Measurements from ENCODE around the gene LRIG1.

The LRIG1 gene

DNA sequence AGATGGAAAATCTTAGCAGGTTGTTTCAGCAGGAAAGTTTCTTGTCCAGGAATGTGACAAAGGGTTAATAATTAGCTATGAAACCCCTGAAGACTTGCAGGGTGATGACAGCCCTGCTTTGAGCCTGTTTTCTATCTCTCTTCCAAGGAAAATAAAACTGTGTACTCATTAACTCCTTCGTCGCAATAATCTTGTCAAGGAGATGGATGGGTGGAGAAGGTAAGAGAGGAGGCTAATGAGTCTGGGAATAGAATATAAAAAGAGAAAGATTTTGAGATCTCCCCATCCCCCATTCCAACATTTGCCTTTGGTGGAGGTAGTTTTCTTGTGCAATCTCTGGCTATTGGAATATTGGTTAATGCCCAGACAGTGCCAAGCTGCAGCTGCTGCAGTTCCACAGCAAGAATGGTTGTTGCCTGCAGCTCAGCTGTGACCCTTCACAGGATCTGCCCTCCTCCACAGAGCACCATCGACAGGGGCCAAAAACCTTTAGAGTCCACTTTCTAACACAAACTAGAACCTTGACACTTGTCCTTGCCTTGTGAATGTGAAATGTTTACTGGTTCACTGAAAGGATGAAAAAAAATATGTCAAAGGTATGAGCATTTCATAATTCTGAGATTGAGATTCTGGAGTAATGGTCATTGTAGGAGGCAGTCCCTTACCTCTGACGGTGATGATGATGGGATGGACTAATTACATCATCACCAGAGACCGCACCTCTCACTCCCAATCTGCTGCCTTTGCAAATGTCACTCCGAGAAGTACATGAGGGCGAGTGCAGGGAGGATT, 4.2 kb upstream of the LRIG1 start:
- DNase-seq (ENCODE audit: low read depth, low spot score), result no peak

DNA sequence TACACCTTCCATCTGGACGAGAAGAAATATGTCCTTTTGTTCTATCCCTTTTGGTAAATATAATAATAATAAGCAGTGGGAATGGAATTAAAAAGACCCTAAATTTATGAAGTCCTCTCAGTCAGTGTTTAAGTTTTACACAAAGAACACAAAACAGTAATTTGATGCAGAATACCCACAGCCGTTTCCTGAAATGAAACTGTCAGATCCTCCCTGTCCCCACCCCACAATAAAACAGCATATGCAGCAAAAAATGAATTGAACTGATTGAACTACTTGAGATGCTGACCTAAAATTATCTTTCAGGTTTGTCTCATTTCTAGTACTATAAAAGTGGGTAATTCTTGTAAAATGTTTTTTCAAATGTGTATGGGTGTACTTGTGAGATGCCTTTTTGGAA, 2.2 kb upstream of the LRIG1 start:
- no peak for DNase-seq (ENCODE audit: low read depth, low spot score)

DNA sequence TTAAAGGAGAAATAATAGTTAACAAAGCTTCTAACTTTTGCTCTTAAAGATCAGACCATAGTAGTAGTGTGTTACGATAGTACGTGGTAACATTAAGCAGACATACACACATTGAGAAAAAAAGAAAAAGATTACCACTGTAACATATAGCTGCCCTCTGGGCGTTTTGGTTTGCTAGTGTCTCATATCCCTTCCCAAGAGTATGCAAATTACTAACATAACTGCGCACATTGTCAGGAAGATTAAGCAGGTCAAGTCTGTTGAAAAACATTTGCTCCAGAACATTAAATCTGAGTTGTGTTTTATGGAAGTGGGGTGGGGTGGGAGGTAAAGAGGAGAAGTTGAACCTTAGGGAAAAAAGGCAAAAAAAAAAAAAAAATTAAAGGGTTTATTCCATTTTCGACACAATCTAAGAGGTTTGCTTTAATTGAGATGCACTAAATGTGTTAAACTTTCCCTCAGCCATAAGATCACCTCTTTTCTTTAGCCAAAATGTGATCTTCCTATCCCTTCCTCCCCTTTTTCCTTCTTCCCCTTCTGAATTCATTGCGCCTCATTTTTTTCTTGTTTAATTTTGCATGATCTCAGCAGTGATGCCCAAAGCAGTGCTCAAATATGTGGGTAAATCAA, 1.5 kb upstream of the LRIG1 start:
- DNase-seq (ENCODE audit: low read depth, low spot score), result no peak

- DNase-seq (ENCODE audit: low read depth, low spot score), result no peak
Measured at GRCh38 chr3:66501483-66502244, 842 bp upstream of the LRIG1 start.

DNA sequence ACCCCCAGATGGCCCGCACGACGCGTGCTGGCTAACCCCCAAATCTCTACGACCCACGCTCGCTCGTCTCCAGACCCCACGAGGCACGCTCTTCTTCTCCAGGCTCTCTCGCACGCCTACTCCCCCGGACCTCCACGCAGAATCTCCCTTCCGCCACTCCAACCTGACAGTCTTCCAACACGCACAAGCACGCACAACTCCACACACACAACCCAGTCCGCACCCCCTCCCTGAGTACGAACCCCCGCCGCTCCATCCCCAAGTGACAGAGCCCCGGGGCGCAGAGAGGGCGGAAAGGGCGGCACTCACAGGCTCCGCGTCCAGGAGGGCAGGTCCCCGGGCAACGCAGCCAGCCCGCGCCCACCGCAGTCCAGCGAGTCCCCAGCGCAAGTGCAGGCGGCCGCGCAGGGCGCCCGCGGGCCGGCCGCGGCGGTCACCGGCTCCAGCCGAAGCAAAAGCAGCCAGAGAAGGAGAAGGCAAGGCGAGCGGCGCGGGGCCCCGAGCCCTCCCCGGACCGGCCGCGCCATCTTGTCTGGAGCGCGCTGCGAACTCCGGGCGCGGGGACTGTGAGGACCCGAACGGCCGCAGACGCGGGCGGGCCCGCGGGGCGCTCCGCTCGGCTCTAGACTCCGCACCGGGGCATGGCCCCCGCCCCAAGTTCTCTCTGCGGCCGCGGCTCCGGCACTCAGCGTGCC, 794 bp downstream of the LRIG1 start:
- DNase-seq (ENCODE audit: low read depth, low spot score), result peak; percentile 71

DNA sequence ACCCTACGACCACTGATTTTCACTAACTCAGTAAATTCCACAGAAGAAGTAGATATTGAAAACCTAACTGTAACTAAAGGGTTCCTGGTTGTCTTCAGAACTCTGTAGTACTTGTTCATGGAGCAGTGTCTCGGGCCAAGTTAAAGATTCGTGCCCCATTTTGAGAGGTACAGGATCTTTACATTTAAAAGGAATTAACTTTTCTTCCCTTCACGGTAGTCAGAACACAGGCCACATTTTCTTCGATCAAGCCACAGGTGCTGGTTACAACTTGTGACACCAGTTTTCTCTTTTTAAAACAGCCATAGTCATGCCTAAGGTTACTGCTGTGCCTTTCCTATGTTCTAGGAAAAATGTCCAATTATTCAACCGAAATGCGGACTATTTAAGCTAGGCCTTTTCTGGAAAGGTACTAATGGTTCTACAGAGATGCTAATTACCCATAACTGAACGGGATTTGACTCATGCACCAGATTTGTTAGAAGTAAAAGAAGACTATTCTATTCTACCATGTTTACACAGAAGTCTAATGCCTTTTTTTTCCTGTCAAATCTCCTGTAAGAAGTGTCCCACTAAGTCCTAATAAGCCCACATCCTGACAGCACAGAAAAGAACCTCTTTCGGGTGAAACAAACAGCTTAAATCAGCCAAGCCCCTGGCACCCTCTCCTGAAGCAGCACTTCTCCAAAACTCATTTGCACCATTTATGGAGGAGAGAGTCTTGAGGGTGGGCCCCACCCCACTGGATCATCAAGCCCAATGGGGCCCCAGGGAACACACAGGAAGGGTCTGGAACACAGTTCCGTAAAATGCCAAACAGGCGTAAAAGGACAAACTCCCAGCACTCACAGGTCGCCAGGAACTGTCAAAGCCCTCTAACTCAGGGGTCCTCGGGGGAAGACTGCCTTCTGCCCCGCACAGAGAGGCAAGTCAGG, 1.9 kb downstream of the LRIG1 start:
- DNase-seq (ENCODE audit: low read depth, low spot score), result peak; percentile 30

- no peak for DNase-seq (ENCODE audit: low read depth, low spot score)
Measured at GRCh38 chr3:66497985-66498671, 2.7 kb downstream of the LRIG1 start.

- DNase-seq (ENCODE audit: low read depth, low spot score), result no peak
Measured at GRCh38 chr3:66497288-66497984, 3.4 kb downstream of the LRIG1 start.

GRCh38 chr3:66496746-66497145, 4.1 kb downstream of the LRIG1 start:
- DNase-seq (ENCODE audit: low read depth, low spot score), result no peak

DNA sequence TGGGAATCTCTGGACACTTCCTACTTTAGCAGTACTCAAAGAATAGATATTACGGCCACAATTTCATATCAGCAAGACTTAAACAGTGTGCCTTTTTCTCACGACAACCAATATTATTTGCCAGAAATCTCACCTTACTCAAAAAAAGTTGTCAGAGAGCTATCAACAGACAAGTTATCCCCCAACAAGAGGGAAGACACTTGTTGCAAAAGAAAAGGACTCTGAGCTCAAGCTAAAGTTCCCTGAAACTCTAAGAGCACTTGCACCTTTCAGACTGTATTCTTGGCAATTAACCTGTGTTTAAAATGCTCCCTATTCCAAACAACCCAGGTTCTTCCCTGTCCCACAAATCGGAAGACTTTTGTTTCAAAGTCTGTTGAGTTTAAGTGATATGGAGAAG, 4.5 kb downstream of the LRIG1 start:
- DNase-seq (ENCODE audit: low read depth, low spot score), result no peak

- DNase-seq (ENCODE audit: low read depth, low spot score), result no peak
Measured at GRCh38 chr3:66495668-66496045, 5.2 kb downstream of the LRIG1 start.

- peak; percentile 29 for DNase-seq (ENCODE audit: low read depth, low spot score)
Measured at GRCh38 chr3:66494959-66495667, 5.7 kb downstream of the LRIG1 start.

- no peak for DNase-seq (ENCODE audit: low read depth, low spot score)
Measured at GRCh38 chr3:66493458-66494099, 7.2 kb downstream of the LRIG1 start.

- DNase-seq (ENCODE audit: low read depth, low spot score), result no peak
Measured at GRCh38 chr3:66492672-66493071, 8.2 kb downstream of the LRIG1 start.

DNA sequence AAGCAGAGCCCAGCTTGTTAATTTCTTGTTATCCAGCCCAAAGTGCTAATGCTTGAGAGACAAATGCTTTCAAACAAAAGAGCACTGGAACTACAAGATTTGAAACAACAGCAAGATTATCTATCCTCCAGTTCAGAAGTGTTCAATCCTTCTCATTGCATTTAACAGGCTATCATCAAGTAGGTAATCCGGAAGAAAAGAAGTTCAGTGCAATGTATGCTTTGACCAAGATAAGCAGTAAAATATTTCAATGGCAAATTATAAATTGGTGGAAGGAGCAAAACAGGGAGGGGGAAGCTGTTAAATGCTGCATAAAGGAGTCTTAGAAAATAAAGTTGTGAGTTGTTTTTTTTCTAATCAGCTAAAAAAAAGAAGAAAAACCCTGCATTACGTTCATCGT, 8.8 kb downstream of the LRIG1 start:
- DNase-seq (ENCODE audit: low read depth, low spot score), result no peak

- no peak for DNase-seq (ENCODE audit: low read depth, low spot score)
Measured at GRCh38 chr3:66490984-66491383, 9.8 kb downstream of the LRIG1 start.

DNA sequence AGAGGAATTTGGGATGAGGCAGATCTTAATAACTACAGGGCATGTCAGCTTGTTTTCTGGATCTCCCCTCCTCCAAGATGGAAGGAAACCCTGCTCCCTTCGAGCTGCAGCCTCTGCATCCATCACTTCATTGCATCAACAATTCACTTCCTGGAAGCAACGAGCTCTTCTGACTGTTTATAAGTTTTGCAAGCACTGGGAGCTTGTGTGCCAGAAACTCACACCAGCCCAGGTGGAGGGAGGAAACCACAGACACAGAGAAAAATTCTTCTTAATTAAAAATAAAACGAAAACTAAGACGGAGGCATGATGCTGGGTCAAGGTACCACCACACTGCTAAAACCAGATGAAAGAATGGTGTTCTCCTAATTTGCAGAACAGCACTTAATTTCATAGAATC, 10.6 kb downstream of the LRIG1 start:
- no peak for DNase-seq (ENCODE audit: low read depth, low spot score)

DNA sequence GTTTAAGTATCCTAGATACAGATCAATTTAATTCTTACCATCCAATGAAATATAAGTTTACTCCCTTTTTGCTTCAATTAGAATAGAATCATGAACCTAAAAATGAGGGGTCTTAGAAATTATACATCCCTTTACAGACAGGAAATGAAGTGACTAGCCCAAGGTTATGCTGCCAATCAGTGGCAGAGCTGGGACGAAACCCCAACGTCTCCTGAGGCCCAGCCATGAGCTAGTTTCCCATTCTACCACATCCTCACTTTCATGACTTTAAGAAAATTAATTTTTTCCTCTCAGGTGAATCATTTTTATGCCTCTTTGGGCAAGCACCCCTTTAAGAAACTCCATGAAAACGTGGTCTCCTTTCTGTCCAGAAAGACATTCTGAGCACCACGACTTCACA, 11.2 kb downstream of the LRIG1 start:
- DNase-seq (ENCODE audit: low read depth, low spot score), result no peak

GRCh38 chr3:66489115-66489514, 11.7 kb downstream of the LRIG1 start:
- DNase-seq (ENCODE audit: low read depth, low spot score), result no peak
